Right cardiac atrium (tissue), 5 donors: Measurements from ENCODE around the gene GABBR2. TPM values are rescaled to one million over a fixed set of nuclear protein-coding genes. Genes with fewer than 3 reads are reported as not detected.

Source experiments
- ATAC-seq, 2 donors: fragments of 200-7000 bp; cut with Tn5 transposase; one replicate each; pipeline versions ENCODE4 v1.8.0 to v1.9.1; 2020; ENCODE audit warnings: moderate library complexity in 2 of 2, mild to moderate bottlenecking in 1 of 2
- DNase-seq, 3 donors: peaks; one replicate each; pipeline ENCODE4 v3.0.0-alpha.2; 2020
- H3K27ac ChIP-seq: one replicate; pipeline ENCODE4 v1.5.1; 2013; ENCODE audit warnings: mild to moderate bottlenecking, low read length, control low read depth, moderate library complexity
- H3K27me3 ChIP-seq: one replicate; pipeline ENCODE4 v1.6.1; 2013; ENCODE audit not compliant: control insufficient read depth, insufficient read depth
- H3K4me1 ChIP-seq: one replicate; pipeline ENCODE4 v1.6.1; 2013; ENCODE audit warnings: low read length; ENCODE audit not compliant: control insufficient read depth, insufficient read depth
- H3K4me3 ChIP-seq: one replicate; pipeline ENCODE4 v1.5.1; 2013; ENCODE audit warnings: low read length, control low read depth
- H3K9me3 ChIP-seq: one replicate; pipeline ENCODE4 v1.6.1; 2013; ENCODE audit warnings: low read length; ENCODE audit not compliant: control insufficient read depth
- WGBS: extraction: QIAGEN DNeasy Blood & Tissue Kit; methylation state at CpG from one replicate; pipeline ENCODE4 v1.1.7; 2013; 5-methylcytosine and 5-hydroxymethylcytosine counted together
- intact Hi-C, 4 donors: fragments of 100-400 bp; cut with DNase I; formaldehyde crosslinking; loops; one replicate each; pipeline versions ENCODE4 v1.11.0 to v1.14.0; 2022 to 2023
- polyA plus RNA-seq: library from polyadenylated mRNA; stranded (reverse); fragments of 200-250 nt; gene quantifications from one replicate; pipeline ENCODE4 v1.2.3, GENCODE V29; 2013
- total RNA-seq, 4 donors: library from RNA; stranded (reverse); fragmentation: NEBNext Ultra II Directional; extraction: Animal tissue kit (Norgen Biotek cat#: 25700); gene quantifications; one replicate each; pipeline ENCODE4 v1.2.1, GENCODE V29; 2021
- donor health status: healthy with polysubstance abuse.
- donor health status: DM: no; HTN: yes; CAD: no.
- donor health status: DM: no; HTN: no; CAD: no.
- donor health status: DM: no; HTN: yes; CAD: no; lungs with severe emphysema.
- donor health status: DM: yes; HTN: yes; CAD: no.

GABBR2 gene
- total and polyA plus RNA-seq, 5 donors, result not detected

- intact Hi-C loops, result no loop called here
- WGBS, result 84% methylated on average over 12 of the region's 12 CpGs
- H3K9me3 ChIP-seq, result no peaks in the 10 kb centered on the region
- H3K4me3 ChIP-seq, result no peak overlapping the region
- ATAC-seq (no peak), DNase-seq (no peak)
- no peaks in the 10 kb centered on the region for H3K4me1 ChIP-seq
- no peaks in the 10 kb centered on the region for H3K27me3 ChIP-seq
- no peak overlapping the region for H3K27ac ChIP-seq
Observed at GRCh38 chr9:98381311-98382103, 327.2 kb downstream of the GABBR2 start.

- peak in 1 of 3 donors; percentile 62 for DNase-seq
- WGBS, result 35% methylated on average over 19 of the region's 19 CpGs
- Histone ChIP-seq H3K27me3 (no peaks in the 10 kb centered on the region), H3K9me3 (no peaks in the 10 kb centered on the region), H3K4me1 (no peaks in the 10 kb centered on the region), H3K27ac (no peak overlapping the region), H3K4me3 (no peak overlapping the region)
- ATAC-seq, result peak; percentile 36 to 61
- intact Hi-C loops, result no loop called here
Observed at GRCh38 chr9:98380065-98380681, 328.6 kb downstream of the GABBR2 start.

- H3K27ac ChIP-seq, result no peak overlapping the region
- no peak overlapping the region for H3K4me3 ChIP-seq
- H3K27me3 ChIP-seq, result no peaks in the 10 kb centered on the region
- no peaks in the 10 kb centered on the region for H3K9me3 ChIP-seq
- intact Hi-C loops, result no loop called here
- H3K4me1 ChIP-seq, result peaks cover 2% of the 10 kb centered on the region
- DNase-seq (no peak), ATAC-seq (no peak)
- 77% methylated on average over 1 of the region's 1 CpG for WGBS
Observed at GRCh38 chr9:98379572-98379971, 329.2 kb downstream of the GABBR2 start.

GRCh38 chr9:98378794-98379193 is 329.9 kb downstream of the GABBR2 start:
- no peak overlapping the region for H3K27ac ChIP-seq
- H3K4me3 ChIP-seq, result no peak overlapping the region
- no peaks in the 10 kb centered on the region for H3K27me3 ChIP-seq
- WGBS, result 68% methylated on average over 5 of the region's 5 CpGs
- intact Hi-C loops, result no loop called here
- peaks cover 2% of the 10 kb centered on the region for H3K4me1 ChIP-seq
- DNase-seq (no peak), ATAC-seq (no peak)
- H3K9me3 ChIP-seq, result no peaks in the 10 kb centered on the region

GRCh38 chr9:98378206-98378780 is 330.4 kb downstream of the GABBR2 start:
- ATAC-seq (no peak), DNase-seq (no peak)
- 61% methylated on average over 8 of the region's 8 CpGs for WGBS
- Histone ChIP-seq H3K27me3 (no peaks in the 10 kb centered on the region), H3K27ac (no peak overlapping the region), H3K4me1 (peaks cover 2% of the 10 kb centered on the region), H3K9me3 (no peaks in the 10 kb centered on the region), H3K4me3 (no peak overlapping the region)
- intact Hi-C loops, result no loop called here

- no peaks in the 10 kb centered on the region for H3K27me3 ChIP-seq
- no peaks in the 10 kb centered on the region for H3K9me3 ChIP-seq
- no peak overlapping the region for H3K4me3 ChIP-seq
- ATAC-seq, result no peak
- peaks cover 2% of the 10 kb centered on the region for H3K4me1 ChIP-seq
- intact Hi-C loops, result no loop called here
- no peak overlapping the region for H3K27ac ChIP-seq
- 62% methylated on average over 3 of the region's 3 CpGs for WGBS
- no peak for DNase-seq
Observed at GRCh38 chr9:98375138-98375726, 333.5 kb downstream of the GABBR2 start.

GRCh38 chr9:98374385-98375051 is 334.2 kb downstream of the GABBR2 start:
- intact Hi-C loops, result no loop called here
- DNase-seq (no peak), ATAC-seq (peak in 1 of 2 donors; percentile 48)
- no peak overlapping the region for H3K27ac ChIP-seq
- H3K9me3 ChIP-seq, result no peaks in the 10 kb centered on the region
- WGBS, result 25% methylated on average over 10 of the region's 10 CpGs
- H3K4me1 ChIP-seq, result peaks cover 2% of the 10 kb centered on the region
- no peak overlapping the region for H3K4me3 ChIP-seq
- no peaks in the 10 kb centered on the region for H3K27me3 ChIP-seq

- no peak for DNase-seq
- no peak for ATAC-seq
- Histone ChIP-seq H3K9me3 (no peaks in the 10 kb centered on the region), H3K27me3 (no peaks in the 10 kb centered on the region), H3K4me1 (peaks cover 2% of the 10 kb centered on the region), H3K4me3 (no peak overlapping the region), H3K27ac (no peak overlapping the region)
- intact Hi-C loops, result no loop called here
Observed at GRCh38 chr9:98373609-98374008, 335.1 kb downstream of the GABBR2 start.

GRCh38 chr9:98372077-98372836 is 336.5 kb downstream of the GABBR2 start:
- Histone ChIP-seq H3K27me3 (no peaks in the 10 kb centered on the region), H3K27ac (no peak overlapping the region), H3K4me1 (peaks cover 2% of the 10 kb centered on the region), H3K4me3 (no peak overlapping the region), H3K9me3 (no peaks in the 10 kb centered on the region)
- intact Hi-C loops, result no loop called here
- no peak for ATAC-seq
- DNase-seq, result no peak
- 58% methylated on average over 7 of the region's 7 CpGs for WGBS

GRCh38 chr9:98370976-98371315 is 337.8 kb downstream of the GABBR2 start:
- H3K27ac ChIP-seq, result no peak overlapping the region
- ATAC-seq, result no peak
- whole genome bisulfite sequencing, result 77% methylated on average over 4 of the region's 4 CpGs

More at GRCh38 chr9:98370976-98371315, 337.8 kb downstream of the GABBR2 start:
- Histone ChIP-seq H3K27me3 (no peaks in the 10 kb centered on the region), H3K4me3 (no peak overlapping the region), H3K9me3 (no peaks in the 10 kb centered on the region), H3K4me1 (peaks cover 2% of the 10 kb centered on the region)
- no peak for DNase-seq
- intact Hi-C loops, result no loop called here
